OCI-LY7 (cell line): ENCODE measurements around the gene MVD. TPM values are rescaled to one million over a fixed set of nuclear protein-coding genes. Genes with fewer than 3 reads are reported as not detected.

Source experiments
- BruUV-seq: library from RNA; stranded (reverse); fragments of 400-500 nt; replicated peaks from 2 replicates; lab custom pipeline; 2021; lab: Mats Ljungman, UMichigan
- CTCF ChIA-PET: fragments of 300-600 bp; sonication (Branson Sonifier 250); formaldehyde crosslinking; loops from one replicate; lab custom pipeline; 2022; ENCODE audit warnings: antibody characterized with exemption; ENCODE audit not compliant: unreplicated experiment; lab: Charles Lee
- POLR2A ChIA-PET: fragments of 300-600 bp; sonication (Branson Sonifier 250); formaldehyde crosslinking; loops from one replicate; lab custom pipeline; 2022; ENCODE audit warnings: antibody characterized with exemption; lab: Charles Lee
- DNase-seq: peaks from one replicate; pipeline ENCODE4 v3.0.0-alpha.2; 2015; ENCODE audit warnings: low spot score
- H2AFZ ChIP-seq: fragments of 200-600 bp; sonication (generic), shearing (Covaris generic); 2 replicates; pipeline ENCODE4 v1.6.1; 2014; ENCODE audit warnings: mild to moderate bottlenecking, antibody characterized with exemption, low read length, moderate library complexity
- H3K27ac ChIP-seq: fragments of 200-600 bp; sonication (generic); 2 replicates; pipeline ENCODE4 v1.5.1; 2014; ENCODE audit warnings: mixed run types, low read depth, mild to moderate bottlenecking, moderate library complexity, low read length, inconsistent platforms; ENCODE audit not compliant: poor library complexity, severe bottlenecking
- H3K36me3 ChIP-seq: fragments of 200-600 bp; sonication (generic); 2 replicates; pipeline ENCODE4 v1.6.1; 2014; ENCODE audit warnings: mild to moderate bottlenecking, antibody characterized with exemption, low read length, moderate library complexity, mixed read lengths; ENCODE audit not compliant: insufficient read depth
- H3K4me1 ChIP-seq: fragments of 200-600 bp; sonication (generic); 2 replicates; pipeline ENCODE4 v1.5.1; 2014; ENCODE audit warnings: mild to moderate bottlenecking, low read length; ENCODE audit not compliant: insufficient read depth, poor library complexity, severe bottlenecking
- H3K4me2 ChIP-seq: fragments of 200-600 bp; sonication (generic); 2 replicates; pipeline ENCODE4 v1.6.1; 2014; ENCODE audit warnings: mild to moderate bottlenecking, low read length
- H3K4me3 ChIP-seq: fragments of 200-600 bp; sonication (generic); 2 replicates; pipeline ENCODE4 v1.5.1; 2014; ENCODE audit warnings: mild to moderate bottlenecking, low read depth, low read length; ENCODE audit not compliant: poor library complexity, severe bottlenecking
- H3K79me2 ChIP-seq: fragments of 200-600 bp; sonication (generic); 2 replicates; pipeline ENCODE4 v1.6.1; 2016; ENCODE audit warnings: low read depth, mild to moderate bottlenecking, low read length, moderate library complexity, mixed read lengths; ENCODE audit not compliant: insufficient read depth
- H3K9me2 ChIP-seq: fragments of 200-600 bp; sonication (generic); 2 replicates; pipeline ENCODE4 v1.6.1; 2016; ENCODE audit warnings: mild to moderate bottlenecking, low read length, mixed read lengths; ENCODE audit not compliant: insufficient read depth
- H3K9me3 ChIP-seq: fragments of 200-600 bp; sonication (generic); 2 replicates; pipeline ENCODE4 v1.6.1; 2014; ENCODE audit warnings: mild to moderate bottlenecking, mixed run types, low read length, mixed read lengths
- H4K20me1 ChIP-seq: fragments of 200-600 bp; sonication (generic); 2 replicates; pipeline ENCODE4 v1.6.1; 2014; ENCODE audit warnings: mild to moderate bottlenecking, antibody characterized with exemption, low read length, moderate library complexity, mixed read lengths; ENCODE audit not compliant: insufficient read depth
- CTCF ChIP-seq: fragments of 200-600 bp; sonication (generic); conservative IDR thresholded peaks from 2 replicates; pipeline ENCODE4 v1.5.1; 2014; ENCODE audit warnings: mild to moderate bottlenecking, antibody characterized with exemption, low read length, moderate library complexity, mixed read lengths
- EZH2phosphoT487 ChIP-seq: fragments of 200-600 bp; sonication (generic); IDR thresholded peaks from 2 replicates; pipeline ENCODE4 v1.6.1; 2018; ENCODE audit warnings: low read depth, borderline replicate concordance, mild to moderate bottlenecking, mixed run types, antibody characterized with exemption, low read length, moderate library complexity, mixed read lengths
- intact Hi-C: fragments of 100-400 bp; cut with micrococcal nuclease; formaldehyde crosslinking; loops from one replicate; pipeline ENCODE4 v1.10.0; 2022; ENCODE audit not compliant: unreplicated experiment
- total RNA-seq, 2 experiments: library from RNA; depleted of rRNA in 1 of 2; stranded (reverse); fragments of >200 nt in 1 of 2; shearing (Covaris generic) in 1 of 2; gene quantifications; 2 replicates each; pipeline ENCODE4 v1.2.3, GENCODE V29; 2014 to 2022

The MVD gene
- total RNA-seq, 2 experiments from 2014 or later, result 65.6 to 158 TPM

DNA sequence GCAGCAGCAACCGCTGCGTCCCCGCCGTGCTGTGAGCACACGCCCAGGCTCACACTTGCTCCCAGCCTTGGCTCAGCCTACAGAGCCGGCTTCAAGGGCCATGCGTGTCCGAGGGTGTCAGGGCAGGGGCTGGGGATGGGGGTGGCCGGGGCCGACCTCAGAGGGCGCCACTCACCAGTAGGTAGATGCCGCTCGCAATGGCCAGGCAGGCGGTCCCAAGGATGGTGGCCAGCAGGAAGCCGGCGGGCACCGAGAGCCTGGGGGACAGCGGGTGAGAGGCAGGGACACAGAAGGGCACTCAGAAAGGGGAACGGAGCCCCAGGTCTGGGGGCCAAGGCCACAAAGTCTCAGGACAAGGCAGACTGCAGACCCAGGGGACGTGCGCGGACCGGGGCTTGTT, 16.9 kb downstream of the MVD start:
- no peak overlapping the region for H3K4me2 ChIP-seq
- H3K4me1 ChIP-seq, result peaks cover 17% of the 10 kb centered on the region
- H3K27ac ChIP-seq, result no peak overlapping the region
- H3K4me3 ChIP-seq, result no peak overlapping the region
- H3K36me3 ChIP-seq, result peaks cover 78% of the 10 kb centered on the region
- intact Hi-C loops, result no loop called here
- TF ChIP-seq CTCF (no peak), EZH2phosphoT487 (no peak)
- no peak overlapping the region for H2AFZ ChIP-seq
- no TSS peak for BruUV-seq
- H3K9me3 ChIP-seq, result no peaks in the 10 kb centered on the region
- H3K9me2 ChIP-seq, result no peaks in the 10 kb centered on the region
- ChIA-PET CTCF (no interaction called here), POLR2A (no interaction called here)
- no peak for DNase-seq
- H3K79me2 ChIP-seq, result peaks cover 31% of the 10 kb centered on the region
- peaks cover 17% of the 10 kb centered on the region for H4K20me1 ChIP-seq

DNA sequence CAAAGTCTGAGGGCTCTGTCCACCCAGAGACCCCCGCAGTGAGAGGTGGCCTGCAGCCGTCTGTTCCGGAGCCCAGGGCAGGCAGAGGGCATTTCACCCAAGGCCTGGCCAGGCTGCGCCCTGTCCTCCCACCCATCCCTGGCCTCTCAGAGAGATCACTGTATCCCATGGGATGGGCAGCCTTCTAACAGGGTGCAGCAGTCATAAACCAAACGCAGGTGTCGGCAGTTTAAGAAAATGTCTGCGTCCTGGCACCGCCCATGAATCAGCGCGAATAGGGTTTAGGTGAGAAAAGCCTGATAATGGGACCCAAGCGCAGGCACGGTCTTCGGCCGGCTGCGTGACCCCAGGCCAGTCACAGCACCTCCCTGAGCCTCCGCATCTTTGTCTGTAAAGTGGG, 17.4 kb downstream of the MVD start:
- Histone ChIP-seq H3K27ac (no peak overlapping the region), H2AFZ (no peak overlapping the region), H3K9me2 (no peaks in the 10 kb centered on the region), H3K4me1 (peaks cover 17% of the 10 kb centered on the region), H3K79me2 (peaks cover 27% of the 10 kb centered on the region), H3K36me3 (peaks cover 78% of the 10 kb centered on the region), H3K9me3 (no peaks in the 10 kb centered on the region), H3K4me3 (no peak overlapping the region), H3K4me2 (no peak overlapping the region), H4K20me1 (peaks cover 17% of the 10 kb centered on the region)
- POLR2A ChIA-PET, result no interaction called here
- CTCF ChIA-PET, result no interaction called here
- TF ChIP-seq CTCF, result no peak
- no peak for TF ChIP-seq EZH2phosphoT487
- DNase-seq, result no peak
- no TSS peak for BruUV-seq
- intact Hi-C loops, result no loop called here

DNA sequence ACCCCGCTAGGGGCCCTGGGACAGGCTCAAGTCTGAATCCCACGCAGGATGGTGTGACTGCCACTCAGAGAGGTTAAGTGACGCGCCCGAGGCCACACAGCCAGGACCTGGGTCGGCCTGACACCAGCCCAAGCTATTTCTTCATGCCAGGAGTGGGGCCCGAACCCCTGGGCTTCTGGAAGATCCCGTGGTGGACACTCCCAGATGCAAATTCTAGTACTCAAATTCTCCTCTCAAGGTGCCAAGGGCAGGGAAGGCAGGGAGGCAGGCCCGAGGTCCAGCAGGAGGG, 19.3 kb downstream of the MVD start:
- ChIA-PET POLR2A (no interaction called here), CTCF (no interaction called here)
- BruUV-seq, result no TSS peak
- no peak for DNase-seq
- no peaks in the 10 kb centered on the region for H3K9me3 ChIP-seq
- no peak for TF ChIP-seq EZH2phosphoT487
- no peak for TF ChIP-seq CTCF
- peaks cover 14% of the 10 kb centered on the region for H3K4me1 ChIP-seq
- no peaks in the 10 kb centered on the region for H3K9me2 ChIP-seq
- peaks cover 7% of the 10 kb centered on the region; the same call in 1 of the 2 replicates for H4K20me1 ChIP-seq
- H3K27ac ChIP-seq, result no peak overlapping the region
- H3K4me2 ChIP-seq, result no peak overlapping the region
- no peak overlapping the region for H3K4me3 ChIP-seq
- H3K36me3 ChIP-seq, result peaks cover 62% of the 10 kb centered on the region
- peaks cover 9% of the 10 kb centered on the region for H3K79me2 ChIP-seq
- no peak overlapping the region for H2AFZ ChIP-seq
- intact Hi-C loops, result no loop called here
